ENCODE results near the gene BACE1-AS. TPM values are rescaled to one million over a fixed set of nuclear protein-coding genes. Genes with fewer than 3 reads are reported as not detected.

BACE1-AS gene
- total RNA-seq: 13.8 TPM

GRCh38 chr11:117290809-117291396 lies at the start of gene BACE1-AS:
Gene BACE1-AS (plus strand): TSS chr11:117291346.

GRCh38 chr11:117316197-117316961 lies 25.2 kb downstream of the BACE1-AS start, which contains the start of gene BACE1:
Gene BACE1 (minus strand): TSS chr11:117316256. CDS start chr11:117315795, 461 bp downstream.

GRCh38 chr11:117327567-117328374 lies 36.6 kb downstream of the BACE1-AS start, which contains the start of gene CEP164:
Gene CEP164 (plus strand): TSS chr11:117327854. CDS start chr11:117338587, 10,733 bp downstream.

Small RNA genes within 50 kb of the gene (small RNA-seq; reads per million reads assigned to genes)
- gene RF00564 (ENCODE audit: low replicate concordance): not detected

Other genes starting within 250 kb of the BACE1-AS start
- gene SIK3, start 192.9 kb upstream of the BACE1-AS start, total RNA-seq: 57.3 TPM
- 156 TPM for gene PAFAH1B2, start 147.1 kb upstream of the BACE1-AS start, total RNA-seq
- 19.7 TPM for gene SIDT2, start 112.6 kb upstream of the BACE1-AS start, total RNA-seq
- 6.3 TPM for gene TAGLN, start 92.0 kb upstream of the BACE1-AS start, total RNA-seq
- 48.5 TPM for gene PCSK7, start 59.3 kb upstream of the BACE1-AS start, total RNA-seq
- 37.9 TPM for gene RNF214, start 58.7 kb upstream of the BACE1-AS start, total RNA-seq
- 39.1 TPM for gene BACE1, start 24.9 kb downstream of the BACE1-AS start, total RNA-seq
- gene CEP164, start 36.5 kb downstream of the BACE1-AS start, total RNA-seq: 47.3 TPM

All from parietal lobe (tissue), 2 donors.